ENCODE data around the gene VPS29.
"Not testable (repeated sequence)": the region's sequence is repeated elsewhere in the genome, so short reads cannot be mapped to it uniquely, and the experiment has no call there.

VPS29 gene

DNA sequence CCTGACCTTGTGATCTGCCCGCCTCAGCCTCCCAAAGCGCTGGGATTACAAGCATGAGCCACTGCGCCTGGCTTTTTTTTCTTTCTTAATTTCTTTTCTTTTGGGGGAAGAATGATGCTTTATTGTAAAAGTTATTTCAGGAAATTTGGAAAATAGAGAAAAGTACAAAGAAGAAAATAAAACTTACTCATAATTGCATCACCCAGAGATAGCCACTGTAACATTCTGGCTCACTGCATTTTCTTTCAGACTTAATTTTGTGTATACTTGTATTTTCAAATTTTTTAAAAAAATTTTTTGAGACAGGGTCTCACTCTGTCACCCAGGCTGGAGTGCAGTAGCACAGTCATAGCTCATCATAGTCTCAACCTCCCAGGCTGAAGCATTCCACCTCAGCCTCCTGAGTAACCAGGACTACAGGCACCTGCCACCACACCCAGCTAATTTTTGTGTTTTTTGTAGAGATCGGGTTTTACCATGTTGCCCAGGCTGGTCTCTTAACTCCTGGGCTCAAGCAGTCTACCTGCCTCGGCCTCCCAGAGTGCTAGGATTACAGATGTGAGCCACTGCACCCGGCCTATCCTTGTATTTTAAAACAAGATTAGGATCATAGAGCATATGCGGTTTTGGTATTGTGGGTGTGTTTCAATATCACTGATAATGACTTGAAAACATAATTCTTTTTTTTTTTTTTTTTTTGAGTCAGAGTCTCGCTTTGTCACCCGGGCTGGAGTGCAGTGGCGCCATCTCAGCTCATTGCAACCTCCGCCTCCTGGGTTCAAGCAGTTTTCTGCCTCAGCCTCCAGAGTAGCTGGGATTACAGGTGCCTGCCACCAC lies 19.2 kb upstream of the VPS29 start:
- DNase-seq: not testable (repeated sequence)

DNA sequence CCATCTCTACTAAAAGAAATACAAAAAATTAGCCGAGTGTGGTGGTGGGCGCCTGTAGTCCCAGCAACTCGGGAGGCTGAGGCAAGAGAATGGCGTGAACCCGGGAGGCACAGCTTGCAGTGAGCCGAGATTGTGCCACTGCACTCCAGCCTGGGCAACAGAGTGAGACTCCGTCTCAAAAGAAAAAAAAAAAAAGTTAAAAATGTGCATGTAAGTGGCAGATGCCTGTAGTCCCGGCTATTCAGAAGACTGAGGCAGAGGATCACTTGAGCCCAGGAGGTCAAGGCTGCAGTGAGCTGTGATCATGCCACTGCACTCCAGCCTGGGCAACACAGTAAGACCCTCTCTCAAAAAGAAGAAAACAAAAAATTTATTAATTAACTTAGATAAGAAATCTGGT lies 16.1 kb upstream of the VPS29 start:
- DNase-seq: not testable (repeated sequence)

DNA sequence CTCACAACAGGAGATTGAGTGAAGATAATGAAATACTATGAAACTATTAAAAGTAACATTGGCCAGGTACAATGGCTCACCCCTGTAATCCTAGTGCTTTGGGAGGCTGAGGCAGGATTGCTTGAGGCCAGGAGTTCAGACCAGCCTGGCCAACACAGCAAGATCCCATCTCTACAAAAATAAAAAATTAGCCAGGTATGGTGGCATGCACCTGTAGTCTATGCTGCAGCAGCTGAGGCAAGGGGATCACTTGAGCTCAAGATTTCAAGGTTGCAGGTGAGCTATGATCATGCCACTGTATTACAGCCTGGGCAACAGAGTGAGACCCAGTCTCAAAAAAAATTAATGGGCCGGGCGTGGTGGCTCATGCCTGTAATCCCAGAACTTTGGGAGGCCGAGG lies 15.1 kb upstream of the VPS29 start:
- DNase-seq: no peak

DNA sequence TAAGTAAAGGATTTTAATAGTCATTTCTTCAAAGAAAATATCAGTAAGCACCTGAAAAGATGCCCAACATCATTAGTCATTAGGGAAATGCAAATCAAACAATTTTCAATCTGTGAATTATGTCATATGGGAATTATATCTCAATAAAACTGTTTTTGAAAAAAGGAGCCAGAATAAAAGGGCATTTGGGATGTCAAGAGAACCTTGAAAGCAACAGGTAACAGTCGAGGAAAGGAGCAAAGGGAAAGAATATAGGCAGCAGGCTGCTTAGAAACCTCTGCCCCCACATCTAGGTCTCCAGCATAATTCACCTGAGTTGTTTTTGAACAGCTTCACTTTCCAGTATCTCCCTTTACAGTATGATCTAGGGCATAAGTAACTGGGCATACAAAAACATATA lies 12.5 kb upstream of the VPS29 start:
- no peak for DNase-seq

DNA sequence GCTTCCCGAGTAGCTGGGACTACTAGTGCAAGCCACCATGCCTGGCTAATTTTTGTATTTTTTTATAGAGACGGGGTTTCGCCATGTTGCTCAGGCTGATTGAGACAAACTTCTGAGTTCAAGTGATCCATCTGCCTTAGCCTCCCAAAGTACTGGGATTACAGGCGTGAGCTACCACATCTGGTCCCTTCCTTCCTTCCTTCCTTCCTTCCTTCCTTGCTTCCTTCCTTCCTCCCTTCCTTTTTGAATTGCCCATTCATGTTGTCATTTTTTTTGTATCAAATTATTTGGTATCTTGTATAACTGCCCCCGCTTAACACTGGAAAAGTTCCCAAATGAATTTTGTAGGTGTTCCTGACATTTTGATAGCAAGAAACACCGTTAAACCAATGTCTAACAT lies 11.9 kb upstream of the VPS29 start:
- no peak for DNase-seq

DNA sequence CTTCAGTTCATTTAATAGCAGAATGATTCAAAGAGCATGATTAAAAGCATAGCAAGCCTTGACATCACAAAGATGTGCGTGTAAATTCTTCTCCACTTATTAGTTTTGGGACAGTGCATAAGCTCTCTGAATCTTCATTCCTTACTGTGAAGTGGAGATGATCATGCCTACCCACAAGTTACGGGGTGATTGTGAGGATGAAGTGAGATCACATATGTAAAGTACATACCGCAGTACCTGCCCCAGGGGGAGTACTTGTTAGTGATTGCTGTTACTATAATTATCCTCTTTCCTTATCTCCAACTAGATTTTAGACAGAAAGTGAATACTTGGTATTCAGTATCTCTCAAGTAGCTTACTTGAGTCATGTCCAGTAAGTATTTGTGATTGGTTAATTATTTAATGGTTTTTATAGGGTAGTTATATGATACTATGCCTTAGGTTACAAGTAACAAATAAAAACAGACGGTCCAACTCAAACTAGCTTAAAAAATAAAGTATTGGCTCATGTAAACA lies 6.2 kb upstream of the VPS29 start:
- DNase-seq: no peak

DNA sequence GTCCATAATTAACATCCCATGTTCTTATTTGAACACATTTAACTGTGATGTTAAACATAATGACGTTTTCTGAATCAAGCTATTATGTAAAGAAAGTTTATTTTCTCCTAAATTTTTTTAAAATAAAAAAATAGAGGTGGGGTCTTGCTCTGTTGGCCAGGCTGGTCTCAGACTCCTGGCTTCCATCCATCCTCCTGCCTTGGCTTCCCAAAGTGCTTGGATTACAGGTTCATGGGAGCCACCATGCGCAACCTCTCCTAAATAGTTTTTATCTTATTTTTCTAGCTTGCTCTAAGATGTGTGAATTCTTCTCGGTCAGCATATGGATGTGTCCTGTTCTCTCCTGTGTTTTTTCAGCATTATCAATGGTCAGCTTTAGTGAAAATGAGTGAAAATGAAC lies 3.4 kb upstream of the VPS29 start:
- no peak for DNase-seq

DNA sequence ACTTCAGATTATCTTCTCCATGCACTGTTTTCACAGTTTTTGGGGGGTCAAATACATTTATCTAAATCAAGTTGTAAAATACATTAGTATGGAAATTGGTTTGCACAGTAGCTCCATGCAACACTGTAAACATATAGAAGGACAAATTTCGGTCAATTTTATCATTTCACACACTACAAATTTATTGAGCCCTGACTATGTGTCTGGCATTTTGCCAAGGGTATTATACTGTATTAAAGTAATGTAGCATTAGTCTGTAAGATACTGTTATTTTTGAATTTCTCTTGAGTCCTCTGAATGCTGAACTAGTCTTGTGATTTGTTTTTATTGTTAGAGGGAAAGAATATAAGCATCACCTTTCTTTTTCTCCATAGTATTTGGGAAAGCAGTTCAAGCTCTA lies 1.5 kb upstream of the VPS29 start:
- no peak for DNase-seq

DNA sequence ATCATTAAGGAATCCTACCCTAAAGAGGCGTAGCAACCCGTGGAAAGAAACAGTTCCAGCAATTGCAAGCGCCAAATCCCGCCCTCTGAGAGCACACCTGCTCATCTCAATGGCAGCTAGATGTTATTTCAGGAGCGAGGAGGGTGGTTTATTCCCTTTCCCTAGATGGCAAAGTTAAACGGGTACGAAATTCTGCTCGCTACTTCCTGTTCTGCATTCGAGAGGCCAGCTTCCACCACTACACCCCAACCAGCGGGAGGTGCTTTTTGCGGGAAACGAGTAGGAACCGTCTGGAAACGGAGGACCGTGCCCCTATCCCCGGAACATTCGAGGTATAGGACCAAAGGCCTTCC lies 536 bp downstream of the VPS29 start:
- DNase-seq: peak in 1 of 2 experiments; percentile 37

DNA sequence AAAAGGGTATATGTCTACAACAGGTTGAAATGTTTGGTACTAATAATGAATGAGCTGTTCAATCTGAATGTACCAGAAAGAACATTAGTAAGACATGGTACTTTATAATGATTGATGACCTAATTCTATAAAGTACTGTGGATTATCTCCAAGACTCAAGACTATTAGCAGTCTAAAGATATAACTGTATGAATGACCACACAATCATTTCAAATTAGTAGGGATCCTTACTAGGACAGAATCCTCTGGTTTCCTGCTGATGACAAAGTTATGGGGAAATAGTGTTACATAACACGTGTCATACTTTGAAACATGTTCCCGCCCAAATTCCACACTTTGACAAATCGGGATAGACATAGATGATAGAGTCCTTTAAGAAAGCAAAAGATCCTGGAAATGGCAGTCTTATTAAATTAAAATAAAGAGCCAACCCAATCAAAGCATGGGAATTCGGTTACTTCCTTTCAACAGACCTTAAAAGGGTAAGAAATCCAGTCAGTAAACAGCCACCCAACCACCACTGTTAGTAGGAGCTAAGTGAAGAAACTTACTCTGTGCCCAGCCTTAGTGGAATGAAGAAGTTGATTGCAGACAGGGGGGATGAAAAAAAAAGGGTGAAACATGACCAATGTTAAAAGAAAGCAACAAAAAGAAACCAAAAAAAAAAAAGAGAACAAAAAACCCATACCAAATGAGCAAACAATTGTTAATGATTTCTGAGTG lies 2.8 kb downstream of the VPS29 start:
- DNase-seq: no peak

DNA sequence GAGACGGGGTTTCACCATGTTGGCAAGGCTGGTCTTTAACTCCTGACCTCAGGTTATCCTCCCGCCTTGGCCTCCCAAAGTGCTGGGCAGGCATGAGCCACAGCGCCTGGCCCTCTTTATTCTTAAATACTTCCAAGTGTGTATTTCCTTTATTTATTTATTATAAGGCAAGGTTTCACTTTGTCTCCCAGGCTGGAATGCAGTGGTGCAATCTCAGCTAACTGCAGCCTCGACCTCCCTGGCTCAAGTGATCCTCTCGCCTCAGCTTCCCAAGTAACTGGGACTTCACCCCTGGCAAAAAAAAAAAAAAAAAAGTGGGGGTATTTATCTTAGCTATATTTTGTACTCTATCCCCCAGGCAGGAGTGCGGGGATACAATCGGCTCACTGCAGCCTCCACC lies 26.5 kb downstream of the VPS29 start:
- no peak for DNase-seq

DNA sequence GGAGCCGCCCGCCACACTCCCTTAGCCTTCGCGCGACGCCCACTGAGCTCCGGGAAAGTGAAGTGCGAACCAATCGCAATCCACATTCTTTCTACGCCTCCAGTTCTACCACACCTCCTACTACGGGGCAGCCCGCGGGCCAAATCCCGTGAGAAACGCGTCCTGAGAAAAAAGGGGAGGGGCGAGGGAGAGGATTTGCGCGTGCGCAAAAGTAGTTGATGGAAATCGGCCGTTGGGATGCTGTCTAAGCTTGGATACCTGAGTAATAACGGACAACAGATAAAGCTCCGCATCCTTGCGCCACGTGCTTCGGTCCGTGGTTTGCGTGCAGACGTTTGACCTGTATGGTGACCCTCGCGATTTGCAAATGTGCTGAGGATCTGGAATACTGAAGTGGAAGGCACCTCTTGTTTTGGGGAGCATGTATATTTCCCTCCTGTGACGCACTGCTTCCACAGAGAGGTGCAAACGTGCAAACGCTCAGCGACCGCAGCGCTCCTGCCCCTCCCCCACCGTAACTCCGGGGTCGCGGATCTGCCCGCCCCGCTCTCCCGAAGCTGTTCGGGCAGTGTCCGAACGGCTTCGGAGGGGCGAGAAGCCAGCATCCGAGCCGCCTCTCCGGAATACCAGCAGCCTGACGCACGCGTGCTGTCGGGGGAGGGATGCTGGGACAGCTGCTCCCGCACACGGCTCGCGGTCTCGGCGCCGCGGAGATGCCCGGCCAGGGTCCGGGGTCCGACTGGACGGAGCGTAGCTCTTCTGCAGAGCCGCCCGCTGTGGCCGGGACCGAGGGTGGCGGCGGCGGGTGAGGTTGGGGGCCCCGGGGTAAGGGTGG lies 33.5 kb downstream of the VPS29 start, which contains the start of the genes FAM216A and GPN3:
TSS of gene FAM216A (plus strand) at position 632 of the 835 bp plus-strand sequence. CDS start at position 663, 31 bp downstream.
TSS of gene GPN3 (minus strand) at position 44 of the 835 bp plus-strand sequence. CDS start 54 bp downstream, outside the sequence.
- DNase-seq: peak; percentile 93 to 98

DNA sequence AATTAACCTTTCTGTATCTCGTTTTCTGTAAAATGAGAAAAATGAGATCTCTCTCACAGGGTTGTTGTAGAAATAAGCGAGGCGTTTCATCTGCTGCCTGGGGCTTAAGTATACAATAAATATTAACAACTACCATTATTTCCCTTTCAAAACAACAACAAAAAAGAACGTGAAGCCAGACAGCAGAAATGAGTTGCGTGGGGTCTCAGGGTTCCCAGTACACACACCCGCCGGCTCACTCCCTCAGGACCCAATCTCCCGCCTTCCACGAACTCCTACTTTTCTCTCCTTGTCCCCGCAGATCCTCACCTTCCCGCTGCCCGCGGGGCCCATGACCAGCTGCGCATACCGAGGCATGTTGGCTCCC lies 34.1 kb downstream of the VPS29 start:
- no peak for DNase-seq

DNA sequence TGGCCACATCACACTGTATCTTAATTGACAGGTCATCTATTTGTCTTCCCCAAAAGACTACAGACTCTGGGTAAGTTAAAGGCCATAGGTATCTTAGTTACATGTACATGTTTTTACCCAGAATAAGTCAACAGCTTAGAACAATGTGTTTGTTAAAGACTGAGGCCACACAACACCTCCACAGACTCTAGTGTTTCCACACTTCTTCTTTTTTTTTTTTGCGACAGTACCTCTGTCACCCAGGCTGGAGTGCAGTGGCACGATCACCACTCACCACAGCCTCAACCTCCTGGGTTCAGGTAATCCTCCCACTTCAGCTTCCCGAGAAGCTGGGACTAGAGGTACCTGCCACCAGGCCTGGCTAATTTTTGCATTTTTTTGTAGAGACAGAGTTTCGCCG lies 35.1 kb downstream of the VPS29 start:
- no peak for DNase-seq

DNA sequence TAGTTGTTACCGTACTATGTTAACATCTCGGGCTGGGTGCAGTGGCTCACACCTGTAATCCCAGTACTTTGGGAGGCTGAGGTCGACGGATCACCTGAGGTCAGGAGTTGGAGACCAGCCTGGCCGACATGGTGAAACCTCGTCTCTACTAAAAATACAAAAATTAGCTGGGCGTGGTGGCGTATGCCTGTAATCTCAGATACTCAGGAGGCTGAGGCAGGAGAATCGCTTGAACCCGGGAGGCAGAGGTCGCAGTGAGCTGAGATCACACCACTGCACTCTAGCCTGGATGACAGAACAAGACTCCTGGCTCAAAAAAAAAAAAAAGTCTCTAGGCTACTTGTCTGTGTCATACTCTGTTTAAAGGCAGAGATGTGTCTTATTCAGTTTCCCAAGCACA lies 36.1 kb downstream of the VPS29 start:
- not testable (repeated sequence) for DNase-seq

DNA sequence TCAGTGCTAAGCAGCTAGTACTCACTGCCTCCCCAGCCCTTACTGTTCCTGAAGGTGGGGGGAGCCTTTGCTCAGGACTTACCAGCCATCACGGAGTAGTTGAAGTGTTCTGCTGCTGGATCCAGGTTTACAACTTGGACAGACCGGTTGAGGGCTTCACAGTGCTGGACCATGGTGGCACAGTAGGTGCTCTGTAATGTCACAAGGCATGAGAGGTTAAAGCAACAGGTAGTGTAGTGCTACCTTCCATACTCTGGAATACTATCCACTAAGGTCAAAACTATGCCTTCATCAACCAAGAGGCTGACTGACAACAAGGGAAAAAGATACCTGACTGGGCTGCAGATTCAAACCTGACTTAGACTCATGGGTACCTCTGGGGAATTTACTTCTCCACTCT lies 36.9 kb downstream of the VPS29 start:
- no peak for DNase-seq

DNA sequence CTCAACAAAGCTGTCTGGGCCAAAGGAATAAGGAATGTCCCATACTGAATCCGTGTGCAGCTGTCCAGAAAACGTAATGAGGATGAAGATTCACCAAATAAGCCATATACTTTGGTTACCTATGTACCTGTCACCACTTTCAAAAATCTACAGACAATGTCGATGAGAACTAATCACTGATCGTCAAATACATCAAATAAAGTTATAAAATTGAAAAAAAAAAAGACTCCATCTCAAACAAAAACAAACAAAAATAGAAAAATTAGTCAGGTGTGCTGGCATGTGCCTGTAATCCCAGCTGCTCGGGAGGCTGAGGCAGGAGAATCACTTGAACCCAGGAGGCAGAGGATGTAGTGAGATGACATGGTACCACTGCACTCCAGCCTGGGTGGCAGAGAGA lies 40.7 kb downstream of the VPS29 start:
- not testable (repeated sequence) for DNase-seq

DNA sequence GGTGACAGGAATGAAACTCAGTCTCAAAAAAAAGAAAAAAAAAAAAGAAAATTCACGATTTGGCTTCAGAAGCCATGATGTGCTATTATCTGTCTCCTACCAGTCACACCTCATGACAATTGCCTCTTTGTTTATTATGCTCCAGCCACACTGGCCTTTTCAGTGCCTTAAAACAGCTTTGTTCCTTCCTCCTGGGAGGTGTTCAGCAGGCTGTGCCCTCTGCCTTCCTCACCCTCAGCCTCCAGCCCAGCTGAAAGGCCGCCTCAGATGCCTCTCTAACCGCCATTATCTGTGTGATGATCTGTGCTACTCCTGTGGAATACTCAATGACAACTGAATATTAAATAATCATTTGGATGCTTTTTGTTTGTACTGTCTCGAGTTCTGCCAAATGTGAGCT lies 43.2 kb downstream of the VPS29 start:
- no peak for DNase-seq

DNA sequence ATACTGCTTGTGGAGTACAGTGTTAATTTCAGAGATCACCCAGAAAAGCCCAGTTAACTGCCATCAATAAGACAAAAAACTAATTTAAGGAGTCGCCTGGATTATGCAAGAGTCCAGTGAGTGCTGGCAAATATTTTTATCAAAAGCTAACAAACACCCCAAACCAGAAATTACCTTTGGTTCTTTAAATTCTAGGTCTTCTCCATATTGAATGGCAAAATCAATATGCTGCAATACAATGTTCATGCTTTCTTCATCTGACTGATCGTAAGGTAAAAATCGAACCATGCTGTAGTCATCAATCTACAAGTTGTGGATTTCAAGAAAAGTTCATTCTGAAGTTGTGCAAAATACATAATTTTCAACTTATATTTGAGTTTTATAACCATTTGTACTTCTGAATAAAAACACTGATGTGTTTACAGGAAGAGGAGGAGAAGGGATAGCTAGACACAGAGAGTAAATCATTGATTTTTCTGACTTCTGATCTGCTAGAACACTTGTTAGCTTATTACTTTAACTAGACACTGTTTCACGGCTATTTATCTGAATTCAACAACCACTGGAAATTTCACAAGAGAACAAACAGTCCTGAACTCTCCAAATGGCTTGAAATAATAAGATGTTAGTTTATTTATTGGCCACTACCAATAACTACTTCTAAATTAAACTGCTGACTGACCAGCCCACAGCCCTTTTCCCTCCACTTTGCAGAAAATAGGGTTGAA lies 48.2 kb downstream of the VPS29 start:
- no peak for DNase-seq

DNA sequence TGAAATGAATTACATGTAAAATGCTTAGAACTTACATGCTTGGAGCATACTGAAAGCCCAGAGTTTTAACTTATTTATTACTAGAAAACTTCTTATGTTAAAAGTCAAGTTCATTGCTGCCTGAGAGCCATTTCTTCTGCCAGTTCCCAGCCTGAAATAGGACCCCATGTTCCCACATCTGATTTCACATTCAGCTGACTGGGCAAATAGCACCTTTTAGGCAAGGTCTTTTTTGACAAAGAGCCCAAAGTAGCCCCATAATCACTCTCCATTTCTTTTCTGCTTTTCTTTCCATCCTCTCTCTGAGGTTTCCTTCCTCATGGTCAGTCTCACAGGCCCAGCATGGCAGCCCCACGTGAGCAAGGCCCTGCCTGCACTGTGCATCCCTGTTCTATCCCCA lies 50.6 kb downstream of the VPS29 start:
- no peak for DNase-seq

DNA sequence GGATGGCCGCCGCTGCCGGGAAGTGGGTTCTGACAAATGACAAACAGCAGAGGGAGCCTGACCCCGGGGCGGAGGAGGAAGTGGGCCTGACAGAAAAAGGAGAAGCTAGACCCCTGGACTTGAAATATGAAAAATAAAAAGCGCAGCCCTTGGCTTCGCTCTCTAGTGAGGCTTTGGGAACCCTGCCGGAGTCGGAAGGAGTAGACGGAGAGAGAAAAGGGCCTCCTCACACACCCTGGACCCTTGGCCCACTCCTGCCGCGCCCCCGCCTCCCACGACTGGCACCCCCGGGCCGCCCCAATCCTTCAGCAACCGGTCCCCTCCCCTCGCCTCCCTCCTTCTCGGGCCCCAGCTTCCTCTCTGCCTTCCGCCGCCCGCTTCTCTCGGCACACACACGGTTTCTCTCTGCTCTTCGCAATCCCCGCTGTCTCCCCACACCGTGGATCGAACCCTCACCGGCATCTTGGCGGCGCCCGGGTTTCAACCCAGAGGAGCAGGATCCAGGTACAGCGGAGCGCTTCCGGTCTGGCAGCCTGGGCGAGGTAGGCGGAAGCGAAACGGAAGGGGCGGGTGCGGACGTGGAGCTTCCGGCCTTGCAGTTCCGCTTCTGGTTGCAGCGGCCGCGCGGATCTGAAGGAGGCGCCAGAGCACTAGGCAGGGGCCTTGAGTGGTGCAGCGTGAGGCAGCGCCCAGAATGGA lies 52.0 kb downstream of the VPS29 start, which contains the start of gene ARPC3:
TSS of gene ARPC3 (minus strand) at position 539 of the 699 bp plus-strand sequence. CDS start at position 462, 77 bp downstream.
- DNase-seq: peak; percentile 50 to 94

DNA sequence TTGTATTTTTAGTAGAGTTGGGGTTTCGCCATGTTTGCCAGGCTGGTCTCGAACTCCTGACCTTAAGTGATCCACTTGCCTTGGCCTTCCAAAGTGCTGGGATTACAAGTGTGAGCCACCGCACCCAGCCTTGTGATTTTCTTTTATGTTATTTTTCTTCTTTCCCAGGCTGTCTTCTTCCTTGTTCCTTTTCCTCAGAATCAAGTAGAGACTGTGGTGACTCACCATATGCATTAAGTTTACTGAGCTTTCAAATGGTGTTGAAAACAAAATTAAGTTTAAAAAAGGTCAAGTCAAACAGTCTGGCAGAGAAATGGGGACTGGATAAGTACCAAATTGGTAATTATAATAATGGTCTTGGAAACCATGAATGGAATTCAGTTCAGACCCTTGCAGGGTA lies 57.5 kb downstream of the VPS29 start:
- no peak for DNase-seq

Data from NCI-H446 (cell line).